H1 (cell line): ENCODE data around the gene ABCA13. TPM values are rescaled to one million over a fixed set of nuclear protein-coding genes. Genes with fewer than 3 reads are reported as not detected.

ENCODE experiments used
- CTCF ChIA-PET: fragments of 300-600 bp; sonication (Branson Sonifier 250); formaldehyde crosslinking; loops from one replicate; lab custom pipeline; 2021; ENCODE audit not compliant: partially characterized antibody; lab: Charles Lee
- POLR2A ChIA-PET: fragments of 300-600 bp; sonication (Branson Sonifier 250); formaldehyde crosslinking; loops from one replicate; lab custom pipeline; 2021; ENCODE audit warnings: inconsistent platforms; ENCODE audit not compliant: partially characterized antibody; lab: Charles Lee
- DNase-seq, 2 experiments: peaks; one replicate each; pipeline versions ENCODE4 v3.0.0 to v3.0.0-alpha.2; 2010 to 2022; ENCODE audit warnings: low spot score in 2 of 2, low read depth in 1 of 2, mixed read lengths in 1 of 2
- FAIRE-seq: peaks from 2 replicates; lab custom pipeline; 2011; peaks lifted over from hg19 to GRCh38; lab: Jason Lieb, UNC
- H2AFZ ChIP-seq: 2 replicates; pipeline ENCODE4 v1.8.1; 2012; ENCODE audit warnings: low read length, inconsistent platforms
- H2AK5ac ChIP-seq: 2 replicates; pipeline ENCODE4 v1.6.1; 2013; ENCODE audit warnings: low read depth, low read length
- H2BK120ac ChIP-seq: replicated peaks from 2 replicates; pipeline ENCODE3; 2013; ENCODE audit warnings: low read depth, low read length, inconsistent platforms
- H2BK12ac ChIP-seq: 2 replicates; pipeline ENCODE4 v1.6.1; 2013; ENCODE audit warnings: low read depth, low read length
- H2BK15ac ChIP-seq: 2 replicates; pipeline ENCODE4 v1.6.1; 2013; ENCODE audit warnings: low read length
- H2BK20ac ChIP-seq: 2 replicates; pipeline ENCODE4 v1.6.1; 2013; ENCODE audit warnings: low read length
- H2BK5ac ChIP-seq: 2 replicates; pipeline ENCODE4 v1.6.1; 2013; ENCODE audit warnings: low read depth, low read length
- H3K14ac ChIP-seq: 2 replicates; pipeline ENCODE4 v1.6.1; 2013; ENCODE audit warnings: inconsistent platforms; ENCODE audit not compliant: insufficient read length
- H3K18ac ChIP-seq: 2 replicates; pipeline ENCODE4 v1.6.1; 2013; ENCODE audit warnings: low read length; ENCODE audit errors: extremely low read depth
- H3K23ac ChIP-seq: 2 replicates; pipeline ENCODE4 v1.6.1; 2013; ENCODE audit warnings: inconsistent platforms; ENCODE audit not compliant: insufficient read length
- H3K23me2 ChIP-seq: 2 replicates; pipeline ENCODE4 v1.6.1; 2013; ENCODE audit warnings: low read depth, low read length
- H3K27ac ChIP-seq: 2 replicates; pipeline ENCODE4 v1.6.1; 2011; ENCODE audit warnings: low read depth, low read length, inconsistent platforms
- H3K27me3 ChIP-seq, 4 experiments: replicated peaks in 1 of 4; 1 replicate in 1 of 4; 2 replicates in 3 of 4; pipeline versions ENCODE4 v1.6.1 to v1.8.1; 2011 to 2013; ENCODE audit warnings: low read length in 3 of 4, mild to moderate bottlenecking in 3 of 4, inconsistent platforms in 2 of 4, mixed read lengths in 2 of 4, moderate library complexity in 1 of 4; ENCODE audit not compliant: control insufficient read depth in 3 of 4, insufficient read depth in 3 of 4; ENCODE audit errors: extremely low read depth in 1 of 4
- H3K36me3 ChIP-seq, 4 experiments: 2 replicates each; pipeline versions ENCODE4 v1.6.1 to v1.8.1; 2011 to 2013; ENCODE audit warnings: mild to moderate bottlenecking in 4 of 4, low read length in 3 of 4, moderate library complexity in 2 of 4, control low read depth in 1 of 4, inconsistent platforms in 1 of 4; ENCODE audit not compliant: insufficient read depth in 4 of 4, control insufficient read depth in 2 of 4
- H3K4ac ChIP-seq: replicated peaks from 2 replicates; pipeline ENCODE3; 2013; ENCODE audit warnings: low read length, low read depth, mixed read lengths, inconsistent platforms; ENCODE audit not compliant: insufficient read length
- H3K4me1 ChIP-seq, 4 experiments: replicated peaks in 1 of 4; 1 replicate in 1 of 4; 2 replicates in 3 of 4; pipeline versions ENCODE4 v1.6.1 to v1.8.1; 2011 to 2013; ENCODE audit warnings: low read length in 3 of 4, inconsistent platforms in 2 of 4, mixed read lengths in 1 of 4; ENCODE audit not compliant: insufficient read depth in 4 of 4, control insufficient read depth in 3 of 4
- H3K4me2 ChIP-seq, 2 experiments: 2 replicates each; pipeline versions ENCODE4 v1.6.1 to v1.8.1; 2011 to 2013; ENCODE audit warnings: low read depth in 2 of 2, low read length in 2 of 2, control low read depth in 1 of 2, inconsistent platforms in 1 of 2, mild to moderate bottlenecking in 1 of 2; ENCODE audit not compliant: insufficient read depth in 1 of 2
- H3K4me3 ChIP-seq, 4 experiments: fragments of 200-600, 300-600 bp in 1 of 4; sonication (generic), shearing (Covaris generic), sonication (Bioruptor Twin) in 1 of 4; 2 replicates each; pipeline versions ENCODE4 v1.5.1 to v1.8.1; 2011 to 2016; ENCODE audit warnings: low read length in 4 of 4, low read depth in 3 of 4, control low read depth in 2 of 4, inconsistent platforms in 2 of 4, mild to moderate bottlenecking in 2 of 4, mixed read lengths in 1 of 4, moderate library complexity in 1 of 4; ENCODE audit not compliant: insufficient read depth in 2 of 4; ENCODE audit errors: extremely low read depth in 1 of 4
- H3K56ac ChIP-seq: replicated peaks from 2 replicates; pipeline ENCODE3; 2013; ENCODE audit warnings: low read depth, mild to moderate bottlenecking, mixed read lengths, low read length, inconsistent platforms; ENCODE audit not compliant: insufficient read length
- H3K79me1 ChIP-seq: 2 replicates; pipeline ENCODE4 v1.6.1; 2013; ENCODE audit warnings: low read depth, low read length, control low read depth
- H3K79me2 ChIP-seq, 2 experiments: 2 replicates each; pipeline versions ENCODE4 v1.6.1 to v1.8.1; 2012 to 2013; ENCODE audit warnings: low read length in 2 of 2, mild to moderate bottlenecking in 2 of 2, inconsistent platforms in 1 of 2; ENCODE audit not compliant: insufficient read depth in 2 of 2, control insufficient read depth in 1 of 2
- H3K9ac ChIP-seq, 4 experiments: replicated peaks in 1 of 4; 1 replicate in 1 of 4; 2 replicates in 3 of 4; pipeline versions ENCODE4 v1.6.1 to v1.8.1; 2011 to 2013; ENCODE audit warnings: low read depth in 3 of 4, low read length in 3 of 4, control low read depth in 2 of 4, mild to moderate bottlenecking in 2 of 4, moderate library complexity in 2 of 4, inconsistent platforms in 1 of 4; ENCODE audit errors: extremely low read depth in 1 of 4
- H3K9me3 ChIP-seq, 2 experiments: 2 replicates each; pipeline versions ENCODE4 v1.6.1 to v1.8.1; 2012 to 2013; ENCODE audit warnings: mild to moderate bottlenecking in 2 of 2, moderate library complexity in 2 of 2, control low read depth in 1 of 2, inconsistent platforms in 1 of 2, low read depth in 1 of 2, low read length in 1 of 2, mixed read lengths in 1 of 2; ENCODE audit not compliant: insufficient read depth in 2 of 2
- H4K20me1 ChIP-seq, 2 experiments: replicated peaks in 1 of 2; 2 replicates each; pipeline versions ENCODE3 to v1.8.1; 2011 to 2013; ENCODE audit warnings: inconsistent platforms in 2 of 2, low read length in 2 of 2, mild to moderate bottlenecking in 1 of 2; ENCODE audit not compliant: insufficient read depth in 2 of 2, control insufficient read depth in 1 of 2
- H4K5ac ChIP-seq: 2 replicates; pipeline ENCODE4 v1.6.1; 2013; ENCODE audit warnings: low read length, low read depth, mixed read lengths, inconsistent platforms; ENCODE audit not compliant: insufficient read length
- H4K8ac ChIP-seq: 2 replicates; pipeline ENCODE4 v1.8.0; 2013; ENCODE audit warnings: mild to moderate bottlenecking, moderate library complexity, low read length, inconsistent platforms; ENCODE audit not compliant: insufficient read depth; ENCODE audit errors: extremely low read depth
- H4K91ac ChIP-seq: replicated peaks from 2 replicates; pipeline ENCODE3; 2013; ENCODE audit warnings: low read length, mixed read lengths, inconsistent platforms; ENCODE audit not compliant: insufficient read length
- ASH2L ChIP-seq: fragments of 200-600, 300-600 bp; sonication (generic); IDR thresholded peaks from one replicate; pipeline ENCODE4 v1.7.1; 2017; ENCODE audit warnings: low read length
- CHD2 ChIP-seq: IDR thresholded peaks from 2 replicates; pipeline ENCODE4 v1.6.1; 2012; ENCODE audit warnings: low read length, improper control_type of control experiment
- JUN ChIP-seq: IDR thresholded peaks from 2 replicates; pipeline ENCODE4 v1.6.1; 2011; ENCODE audit warnings: low read depth, mild to moderate bottlenecking, improper control_type of control experiment, low read length
- MAX ChIP-seq: IDR thresholded peaks from 2 replicates; pipeline ENCODE4 v1.6.1; 2012; ENCODE audit warnings: inconsistent platforms
- NANOG ChIP-seq: IDR thresholded peaks from 2 replicates; pipeline ENCODE4 v1.6.1; 2011; ENCODE audit warnings: low read length, low read depth, mild to moderate bottlenecking, inconsistent platforms; ENCODE audit not compliant: insufficient read depth, poor library complexity, severe bottlenecking
- RFX5 ChIP-seq: IDR thresholded peaks from 2 replicates; pipeline ENCODE4 v1.6.1; 2011; ENCODE audit warnings: low read depth, low read length, improper control_type of control experiment, borderline replicate concordance
- SP2 ChIP-seq: IDR thresholded peaks from 2 replicates; pipeline ENCODE4 v1.6.1; 2012; ENCODE audit warnings: mild to moderate bottlenecking, low read length, inconsistent platforms
- SRF ChIP-seq: IDR thresholded peaks from 2 replicates; pipeline ENCODE4 v1.6.1; 2011; ENCODE audit warnings: mild to moderate bottlenecking, low read depth, low read length, moderate library complexity
- SUZ12 ChIP-seq: fragments of 200-600 bp; sonication (generic); IDR thresholded peaks from 2 replicates; pipeline ENCODE4 v1.6.1; 2012; ENCODE audit warnings: mild to moderate bottlenecking, inconsistent platforms, low read length, moderate library complexity, mixed read lengths
- WGBS, 2 experiments: shearing (Covaris generic) in 1 of 2; methylation state at CpG; one replicate each; pipeline versions ENCODE4 v1.1.6 to v1.1.7; 2013 to 2015; ENCODE audit warnings: low lambda C conversion rate in 2 of 2, mixed read lengths in 2 of 2, inconsistent platforms in 1 of 2, low coverage in 1 of 2, missing lambda C conversion rate in 1 of 2; ENCODE audit not compliant: insufficient replicate concordance in 2 of 2, insufficient coverage in 1 of 2, insufficient read length in 1 of 2; ENCODE audit errors: extremely low coverage in 1 of 2, missing lambda C conversion rate in 1 of 2; 5-methylcytosine and 5-hydroxymethylcytosine counted together
- polyA plus RNA-seq, 7 experiments: library from polyadenylated mRNA; depleted of rRNA in 3 of 7; stranded (reverse) in 5 of 7; unstranded in 2 of 7; fragments of >200 nt in 5 of 7; fragments of 200-250 nt in 2 of 7; gene quantifications; 1 replicate in 5 of 7; 2 replicates in 1 of 7; 4 replicates in 1 of 7; pipeline versions ENCODE4 v1.2.1 to v1.2.3, GENCODE V29; 2011 to 2013; ENCODE audit warnings: missing spikeins in 2 of 7, mixed read lengths in 2 of 7
- total RNA-seq: library from RNA; stranded (reverse); fragmentation: NEBNext Ultra II Directional; extraction: Animal tissue kit (Norgen Biotek cat#: 25700); gene quantifications from 2 replicates; pipeline ENCODE4 v1.2.1, GENCODE V29; 2021

The ABCA13 gene
- total and polyA plus RNA-seq, 2 of the 8 experiments (the other 6 are each of a cell fraction or from before 2014, with no cell fraction given), result 0.07 to 0.09 TPM

GRCh38 chr7:48458701-48459524 lies 287.7 kb downstream of the ABCA13 start:
- DNase-seq, result no peak
- H2AFZ ChIP-seq, result no peak overlapping the region
- no peak overlapping the region for H3K4me3 ChIP-seq

More at GRCh38 chr7:48458701-48459524, 287.7 kb downstream of the ABCA13 start:
- Histone ChIP-seq H2AK5ac (no peak overlapping the region), H3K27ac (no peak overlapping the region), H4K8ac (no peak overlapping the region), H2BK5ac (no peak overlapping the region), H2BK20ac (no peak overlapping the region), H2BK15ac (no peak overlapping the region), H3K79me1 (no peaks in the 10 kb centered on the region), H4K20me1 (no peaks in the 10 kb centered on the region), H3K9me3 (no peaks in the 10 kb centered on the region; a peak in 1 of 4 replicates), H2BK120ac (no peak overlapping the region), H2BK12ac (no peak overlapping the region), H3K9ac (no peak overlapping the region), H3K4me2 (no peak overlapping the region), H3K4me1 (no peaks in the 10 kb centered on the region), H3K18ac (no peak overlapping the region), H3K56ac (no peak overlapping the region), H4K91ac (no peak overlapping the region), H4K5ac (no peak overlapping the region), H3K79me2 (no peaks in the 10 kb centered on the region), H3K27me3 (no peaks in the 10 kb centered on the region), H3K14ac (no peak overlapping the region), H3K36me3 (no peaks in the 10 kb centered on the region), H3K4ac (no peak overlapping the region), H3K23me2 (no peaks in the 10 kb centered on the region), H3K23ac (no peak overlapping the region)
- CTCF ChIA-PET, result interaction anchor here (1.4 kb wide), 1 partner anchor 11 kb away, joined by 3 read pairs; no protein-coding TSS in a partner anchor
- TF ChIP-seq MAX (no peak), CHD2 (no peak), SUZ12 (no peak), JUN (no peak), SRF (no peak), NANOG (no peak), ASH2L (no peak), SP2 (no peak), RFX5 (no peak)
- FAIRE-seq, result no peak
- 91% methylated on average over 4 of the region's 4 CpGs; no CpG with 5 or more reads in 1 of the 2 experiments for WGBS, 2 experiments
- POLR2A ChIA-PET, result no interaction called here
